K562 (cell line): ENCODE results near the gene TMEM39A. TPM values are rescaled to one million over a fixed set of nuclear protein-coding genes. Genes with fewer than 3 reads are reported as not detected.

Experiments
- C11orf30 ChIP-seq: fragments of 450-650 bp; IDR thresholded peaks from 2 replicates; pipeline ENCODE4 v1.6.1; 2016; ENCODE audit warnings: low read depth, mild to moderate bottlenecking
- CBFA2T2 ChIP-seq: fragments of 450-650 bp; conservative IDR thresholded peaks from 2 replicates; pipeline ENCODE4 v1.6.1; 2017; ENCODE audit warnings: mild to moderate bottlenecking
- EHMT2 ChIP-seq: fragments of 450-650 bp; IDR thresholded peaks from 2 replicates; pipeline ENCODE4 v1.6.1; 2018; ENCODE audit warnings: antibody characterized with exemption
- GATAD2B ChIP-seq: fragments of 450-650 bp; IDR thresholded peaks from 2 replicates; pipeline ENCODE4 v1.6.1; 2017; ENCODE audit warnings: mild to moderate bottlenecking, borderline replicate concordance
- KAT7 ChIP-seq: sonication (generic); formaldehyde crosslinking; IDR thresholded peaks from 2 replicates; pipeline ENCODE4 v1.8.0; 2022; ENCODE audit warnings: missing genetic modification reagents, mild to moderate bottlenecking, borderline replicate concordance
- MCM3 ChIP-seq: fragments of 450-650 bp; IDR thresholded peaks from 2 replicates; pipeline ENCODE4 v1.6.1; 2016
- MEF2A ChIP-seq: IDR thresholded peaks from 2 replicates; pipeline ENCODE4 v1.6.1; 2011; ENCODE audit warnings: low read depth, mild to moderate bottlenecking, low read length, moderate library complexity; ENCODE audit not compliant: control insufficient read depth
- PCBP2 ChIP-seq: fragments of 200-400 bp; formaldehyde crosslinking; IDR thresholded peaks from 2 replicates; pipeline ENCODE4 v1.6.1; 2018; ENCODE audit warnings: low read length, low read depth, mild to moderate bottlenecking, moderate library complexity; ENCODE audit not compliant: poor library complexity, severe bottlenecking
- POLR2B ChIP-seq: fragments of 450-650 bp; IDR thresholded peaks from 2 replicates; pipeline ENCODE4 v1.6.1; 2018; ENCODE audit warnings: low read depth; ENCODE audit not compliant: partially characterized antibody
- PYGO2 ChIP-seq: fragments of 450-650 bp; IDR thresholded peaks from 2 replicates; pipeline ENCODE4 v1.6.1; 2016; ENCODE audit warnings: mild to moderate bottlenecking, missing genetic modification characterization, moderate library complexity, missing compliant biosample characterization
- RBM17 ChIP-seq: fragments of 200-400 bp; formaldehyde crosslinking; IDR thresholded peaks from 2 replicates; pipeline ENCODE4 v1.6.1; 2017; ENCODE audit warnings: low read depth, mild to moderate bottlenecking, low read length, borderline replicate concordance
- SMAD3 ChIP-seq: fragments of 450-650 bp; formaldehyde crosslinking; conservative IDR thresholded peaks from 2 replicates; pipeline ENCODE4 v1.4.0; 2020; ENCODE audit warnings: mild to moderate bottlenecking
- SMARCA4 ChIP-seq: fragments of 450-650 bp; IDR thresholded peaks from 2 replicates; pipeline ENCODE4 v1.6.1; 2016
- SMARCE1 ChIP-seq: fragments of 450-650 bp; IDR thresholded peaks from 2 replicates; pipeline ENCODE4 v1.7.1; 2016; ENCODE audit warnings: mild to moderate bottlenecking
- TAL1 ChIP-seq: fragments of 450-650 bp; IDR thresholded peaks from 2 replicates; pipeline ENCODE4 v1.6.1; 2016; ENCODE audit warnings: mild to moderate bottlenecking
- ZNF253 ChIP-seq: fragments of 250-450 bp; sonication (Bioruptor Pico); conservative IDR thresholded peaks from 2 replicates; pipeline ENCODE4 v1.6.1; 2021; ENCODE audit warnings: mild to moderate bottlenecking
- ZNF551 ChIP-seq: fragments of 250-450 bp; sonication (Bioruptor Pico); IDR thresholded peaks from 2 replicates; pipeline ENCODE4 v1.5.0; 2021; ENCODE audit warnings: mild to moderate bottlenecking, moderate library complexity
- polyA plus RNA-seq, 8 experiments: library from polyadenylated mRNA; depleted of rRNA in 4 of 8; stranded (reverse) in 5 of 8; unstranded in 3 of 8; fragments of >200 nt; fragmentation: Nextera tagmentation in 2 of 8; fragmentation: Illumina TruSeq in 1 of 8; extraction: Ambion mirVana in 2 of 8; extraction: Trizol in 1 of 8; gene quantifications; 2 replicates each; pipeline versions ENCODE4 v1.2.1 to v1.2.3, GENCODE V29; 2011 to 2014; ENCODE audit warnings: inconsistent platforms in 1 of 8, missing spikeins in 1 of 8
- total RNA-seq, 7 experiments: library from RNA; depleted of rRNA in 6 of 7; stranded (reverse); fragments of >200 nt in 6 of 7; fragmentation: Illumina TruSeq in 2 of 7; extraction: Trizol in 2 of 7; gene quantifications; 2 replicates each; pipeline versions ENCODE4 v1.2.1 to v1.2.3, GENCODE V29; 2011 to 2021; ENCODE audit warnings: low replicate concordance in 1 of 7
- TF ChIP-seq, protein P1 (sequence below): IDR thresholded peaks from 3 replicates; pipeline ENCODE4 v1.6.1; 2011; ENCODE audit warnings: borderline replicate concordance, mild to moderate bottlenecking; ENCODE audit not compliant: insufficient read length, insufficient read depth
- TF ChIP-seq, protein P2 (sequence below): fragments of 250-450 bp; sonication (Bioruptor Pico); IDR thresholded peaks from 2 replicates; pipeline ENCODE4 v1.4.0; 2020; ENCODE audit warnings: borderline replicate concordance
- TF ChIP-seq, protein P3 (sequence below): fragments of 450-650 bp; IDR thresholded peaks from 2 replicates; pipeline ENCODE4 v1.7.0; 2016; ENCODE audit warnings: borderline replicate concordance
- TF ChIP-seq, protein P4 (sequence below): fragments of 250-450 bp; sonication (Bioruptor Pico); IDR thresholded peaks from 2 replicates; pipeline ENCODE4 v1.6.1; 2021; ENCODE audit warnings: mild to moderate bottlenecking

TMEM39A gene
- total and polyA plus RNA-seq, 9 of the 15 experiments (the other 6 are each of a cell fraction or from before 2014, with no cell fraction given): 12.0 to 41.5 (median 15.4) TPM

DNA sequence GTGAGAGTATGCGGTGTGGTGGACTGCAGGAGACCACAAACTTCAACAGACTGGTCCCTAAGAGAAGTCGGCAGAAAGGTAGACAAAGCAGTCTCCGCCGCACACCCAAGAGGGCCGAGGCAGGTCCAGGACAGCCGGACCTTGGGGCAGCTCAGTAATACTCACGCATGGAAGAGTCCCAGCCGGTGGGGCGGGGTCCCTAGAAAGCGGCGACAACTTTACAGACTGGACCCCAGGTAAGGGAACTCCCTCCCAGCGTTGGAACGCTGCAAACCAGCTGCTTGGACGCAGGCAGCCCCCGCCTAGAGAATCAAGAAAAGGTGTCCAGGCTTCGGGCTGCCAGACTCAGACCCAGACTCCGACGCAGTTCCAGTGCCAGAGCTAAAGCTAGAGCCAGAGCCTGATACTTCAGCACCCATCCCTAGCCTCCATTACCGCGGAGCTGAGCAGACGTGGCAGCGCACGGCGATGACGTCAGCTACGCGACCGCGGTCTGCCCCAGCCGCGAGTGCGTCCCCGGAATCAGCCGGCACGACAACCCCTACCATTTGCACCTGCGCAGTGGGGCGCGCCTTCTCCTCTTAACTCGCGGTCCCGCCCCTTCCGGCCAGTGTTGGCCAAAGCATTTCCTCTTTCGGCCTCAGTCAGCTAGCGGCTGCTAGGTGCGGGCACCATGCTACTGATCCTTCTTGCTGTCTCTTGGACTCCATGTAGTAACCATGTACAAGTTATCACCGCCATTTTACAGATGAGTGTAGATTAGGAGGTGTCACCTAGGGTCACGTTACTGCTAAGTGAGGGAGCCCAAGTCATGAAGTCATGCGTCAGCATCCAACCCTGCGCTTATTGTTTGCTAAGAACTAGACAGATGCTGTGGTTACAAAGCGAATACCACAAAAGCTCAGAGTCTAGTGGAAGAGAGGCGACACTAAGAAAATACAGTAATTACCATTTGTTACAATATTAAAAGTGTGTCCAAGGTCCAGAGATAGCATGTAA lies at the start of gene TMEM39A (continued):
- TF ChIP-seq MCM3 (no peak), EHMT2 (peak; percentile 77), SMARCA4 (no peak), RBM17 (no peak), PCBP2 (no peak), SMAD3 (CRISPR knock-in tag) (no peak), MEF2A (no peak), SMARCE1 (no peak), C11orf30 (peak; percentile 97), KAT7 (no peak; the same call in 1 of the 2 replicates), ZNF253 (no peak), CBFA2T2 (no peak), POLR2B (peak; percentile 94), ZNF551 (no peak), PYGO2 (no peak), TAL1 (no peak), GATAD2B (no peak)
- TF ChIP-seq, protein P1, sequence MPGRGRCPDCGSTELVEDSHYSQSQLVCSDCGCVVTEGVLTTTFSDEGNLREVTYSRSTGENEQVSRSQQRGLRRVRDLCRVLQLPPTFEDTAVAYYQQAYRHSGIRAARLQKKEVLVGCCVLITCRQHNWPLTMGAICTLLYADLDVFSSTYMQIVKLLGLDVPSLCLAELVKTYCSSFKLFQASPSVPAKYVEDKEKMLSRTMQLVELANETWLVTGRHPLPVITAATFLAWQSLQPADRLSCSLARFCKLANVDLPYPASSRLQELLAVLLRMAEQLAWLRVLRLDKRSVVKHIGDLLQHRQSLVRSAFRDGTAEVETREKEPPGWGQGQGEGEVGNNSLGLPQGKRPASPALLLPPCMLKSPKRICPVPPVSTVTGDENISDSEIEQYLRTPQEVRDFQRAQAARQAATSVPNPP: no peak
- TF ChIP-seq, protein P2, sequence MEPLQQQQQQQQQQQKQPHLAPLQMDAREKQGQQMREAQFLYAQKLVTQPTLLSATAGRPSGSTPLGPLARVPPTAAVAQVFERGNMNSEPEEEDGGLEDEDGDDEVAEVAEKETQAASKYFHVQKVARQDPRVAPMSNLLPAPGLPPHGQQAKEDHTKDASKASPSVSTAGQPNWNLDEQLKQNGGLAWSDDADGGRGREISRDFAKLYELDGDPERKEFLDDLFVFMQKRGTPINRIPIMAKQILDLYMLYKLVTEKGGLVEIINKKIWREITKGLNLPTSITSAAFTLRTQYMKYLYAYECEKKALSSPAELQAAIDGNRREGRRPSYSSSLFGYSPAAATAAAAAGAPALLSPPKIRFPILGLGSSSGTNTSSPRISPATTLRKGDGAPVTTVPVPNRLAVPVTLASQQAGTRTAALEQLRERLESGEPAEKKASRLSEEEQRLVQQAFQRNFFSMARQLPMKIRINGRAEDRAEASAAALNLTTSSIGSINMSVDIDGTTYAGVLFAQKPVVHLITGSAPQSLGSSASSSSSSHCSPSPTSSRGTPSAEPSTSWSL (CRISPR knock-in tag): no peak
- TF ChIP-seq, protein P3, sequence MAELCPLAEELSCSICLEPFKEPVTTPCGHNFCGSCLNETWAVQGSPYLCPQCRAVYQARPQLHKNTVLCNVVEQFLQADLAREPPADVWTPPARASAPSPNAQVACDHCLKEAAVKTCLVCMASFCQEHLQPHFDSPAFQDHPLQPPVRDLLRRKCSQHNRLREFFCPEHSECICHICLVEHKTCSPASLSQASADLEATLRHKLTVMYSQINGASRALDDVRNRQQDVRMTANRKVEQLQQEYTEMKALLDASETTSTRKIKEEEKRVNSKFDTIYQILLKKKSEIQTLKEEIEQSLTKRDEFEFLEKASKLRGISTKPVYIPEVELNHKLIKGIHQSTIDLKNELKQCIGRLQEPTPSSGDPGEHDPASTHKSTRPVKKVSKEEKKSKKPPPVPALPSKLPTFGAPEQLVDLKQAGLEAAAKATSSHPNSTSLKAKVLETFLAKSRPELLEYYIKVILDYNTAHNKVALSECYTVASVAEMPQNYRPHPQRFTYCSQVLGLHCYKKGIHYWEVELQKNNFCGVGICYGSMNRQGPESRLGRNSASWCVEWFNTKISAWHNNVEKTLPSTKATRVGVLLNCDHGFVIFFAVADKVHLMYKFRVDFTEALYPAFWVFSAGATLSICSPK: no peak
- TF ChIP-seq, protein P4, sequence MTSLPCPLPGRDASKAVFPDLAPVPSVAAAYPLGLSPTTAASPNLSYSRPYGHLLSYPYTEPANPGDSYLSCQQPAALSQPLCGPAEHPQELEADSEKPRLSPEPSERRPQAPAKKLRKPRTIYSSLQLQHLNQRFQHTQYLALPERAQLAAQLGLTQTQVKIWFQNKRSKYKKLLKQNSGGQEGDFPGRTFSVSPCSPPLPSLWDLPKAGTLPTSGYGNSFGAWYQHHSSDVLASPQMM (CRISPR knock-in tag): no peak
